ENCODE data around the gene NFIA.

Gene NFIA

GRCh38 chr1:61474963-61475362, 392.6 kb downstream of the NFIA start:
- no peak for DNase-seq

- DNase-seq: no peak
Observed at GRCh38 chr1:61477301-61477700, 394.9 kb downstream of the NFIA start.

GRCh38 chr1:61480273-61480935, 398.0 kb downstream of the NFIA start:
- no peak for DNase-seq

- no peak for DNase-seq
Observed at GRCh38 chr1:61481315-61481715, 399.0 kb downstream of the NFIA start.

- no peak for DNase-seq
Observed at GRCh38 chr1:61482170-61482734, 399.9 kb downstream of the NFIA start.

- DNase-seq: no peak
Observed at GRCh38 chr1:61486783-61487536, 404.6 kb downstream of the NFIA start.

GRCh38 chr1:61487801-61488200, 405.4 kb downstream of the NFIA start:
- no peak for DNase-seq

- DNase-seq: no peak
Observed at GRCh38 chr1:61490924-61491323, 408.6 kb downstream of the NFIA start.

GRCh38 chr1:61491497-61491896, 409.1 kb downstream of the NFIA start:
- no peak for DNase-seq

GRCh38 chr1:61494000-61494399, 411.6 kb downstream of the NFIA start:
- DNase-seq: no peak

- no peak for DNase-seq
Observed at GRCh38 chr1:61496501-61496900, 414.1 kb downstream of the NFIA start.

- DNase-seq: no peak
Observed at GRCh38 chr1:61497013-61497412, 414.7 kb downstream of the NFIA start.

- DNase-seq: no peak
Observed at GRCh38 chr1:61498342-61498741, 416.0 kb downstream of the NFIA start.

GRCh38 chr1:61501971-61502916, 419.9 kb downstream of the NFIA start:
- no peak for DNase-seq

GRCh38 chr1:61504305-61504704, 421.9 kb downstream of the NFIA start:
- no peak for DNase-seq

GRCh38 chr1:61504852-61505390, 422.6 kb downstream of the NFIA start:
- DNase-seq: no peak

GRCh38 chr1:61506236-61506635, 423.9 kb downstream of the NFIA start:
- DNase-seq: no peak

- no peak for DNase-seq
Observed at GRCh38 chr1:61506944-61507500, 424.7 kb downstream of the NFIA start.

All from stimulated activated naive CD4-positive, alpha-beta T cell (primary cell).